Bronchial epithelial cell (primary cell): ENCODE measurements around the gene ENDOD1. TPM values are rescaled to one million over a fixed set of nuclear protein-coding genes. Genes with fewer than 3 reads are reported as not detected.
A peak's percentile ranks its signal among the peaks of the same experiment; 100 is the strongest.

ENCODE experiments used
- DNase-seq: peaks from one replicate; pipeline ENCODE4 v3.0.0-alpha.2; 2010; ENCODE audit warnings: low read depth
- FAIRE-seq: peaks from 2 replicates; lab custom pipeline; 2011; peaks lifted over from hg19 to GRCh38; lab: Jason Lieb, UNC
- H3K27me3 ChIP-seq: 2 replicates; pipeline ENCODE4 v1.5.1; 2011; ENCODE audit warnings: low read length; ENCODE audit not compliant: control insufficient read depth, insufficient read depth
- H3K36me3 ChIP-seq: 2 replicates; pipeline ENCODE4 v1.5.1; 2011; ENCODE audit warnings: low read length; ENCODE audit not compliant: control insufficient read depth, insufficient read depth
- H3K4me3 ChIP-seq: 2 replicates; pipeline ENCODE4 v1.5.1; 2011; ENCODE audit warnings: mild to moderate bottlenecking, low read depth, low read length, control low read depth
- CTCF ChIP-seq: IDR thresholded peaks from 2 replicates; pipeline ENCODE4 v1.5.1; 2011; ENCODE audit warnings: mild to moderate bottlenecking, moderate library complexity, low read length, control low read depth, inconsistent platforms; ENCODE audit not compliant: insufficient read depth, severe bottlenecking
- total RNA-seq: library from RNA; depleted of rRNA; stranded (reverse); fragments of >200 nt; gene quantifications from 2 replicates; pipeline ENCODE4 v1.2.1, GENCODE V29; 2014

ENDOD1 gene
- total RNA-seq, 1 donor from 2014 or later = 41.1 TPM

DNA sequence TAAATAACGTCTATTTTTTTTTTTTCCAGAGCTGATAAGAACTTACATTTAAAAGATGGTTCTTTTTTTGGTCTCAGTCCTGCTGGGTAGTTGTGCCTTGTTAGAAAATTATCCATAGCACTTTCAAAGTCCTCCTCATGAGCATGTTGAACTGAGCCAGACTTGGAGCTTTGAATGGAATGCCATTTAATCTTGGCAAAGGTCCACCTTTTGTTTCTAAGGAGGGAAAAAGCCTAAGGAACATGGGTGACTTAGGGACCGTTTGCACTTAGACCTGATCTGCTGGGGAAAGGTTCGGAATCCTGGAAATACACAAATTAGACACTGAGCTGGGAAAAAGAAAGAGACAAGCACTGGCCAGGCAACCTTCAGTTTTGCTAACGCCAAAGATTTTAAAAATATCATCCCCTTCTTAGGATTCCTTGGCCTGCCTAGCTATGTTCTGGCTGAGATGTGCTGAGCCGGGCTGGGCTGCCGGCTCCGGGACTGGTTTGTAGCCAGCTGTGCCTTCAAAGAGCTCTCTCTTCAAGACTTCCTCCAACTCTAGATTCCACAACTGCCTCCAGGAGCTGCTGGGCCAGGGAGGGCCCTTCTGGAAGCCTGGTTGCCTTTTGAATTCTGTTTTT, 67.4 kb downstream of the ENDOD1 start:
- TF ChIP-seq CTCF = no peak
- FAIRE-seq (no peak), DNase-seq (no peak)
- Histone ChIP-seq H3K27me3 (no peaks in the 10 kb centered on the region), H3K4me3 (no peak overlapping the region), H3K36me3 (no peaks in the 10 kb centered on the region)

GRCh38 chr11:95157824-95158223, 68.2 kb downstream of the ENDOD1 start:
- Histone ChIP-seq H3K36me3 (no peaks in the 10 kb centered on the region), H3K4me3 (no peak overlapping the region), H3K27me3 (no peaks in the 10 kb centered on the region)
- no peak for FAIRE-seq
- no peak for TF ChIP-seq CTCF
- no peak for DNase-seq

GRCh38 chr11:95161248-95161647, 71.6 kb downstream of the ENDOD1 start:
- no peak for FAIRE-seq
- Histone ChIP-seq H3K4me3 (no peak overlapping the region), H3K27me3 (no peaks in the 10 kb centered on the region), H3K36me3 (no peaks in the 10 kb centered on the region)
- no peak for DNase-seq
- TF ChIP-seq CTCF = no peak

DNA sequence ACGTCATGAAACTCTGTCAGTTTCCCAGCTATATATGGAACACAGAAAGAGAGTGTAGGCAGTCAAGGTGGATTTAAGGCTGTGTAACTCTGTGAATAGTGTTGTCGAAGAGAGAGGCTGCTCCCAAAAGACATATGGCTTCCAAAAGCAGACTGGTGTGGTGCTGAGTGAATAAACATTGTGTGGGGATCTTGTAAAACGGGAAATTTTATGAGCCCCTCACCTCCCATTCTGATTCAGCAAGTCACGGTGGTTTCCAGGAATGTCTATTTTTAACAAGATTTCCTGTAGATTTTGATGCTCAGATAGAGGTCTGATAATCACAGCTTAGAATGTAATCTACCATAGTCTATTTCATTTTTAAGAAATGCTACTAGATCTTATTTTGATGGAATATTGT, 73.5 kb downstream of the ENDOD1 start:
- DNase-seq = no peak
- no peaks in the 10 kb centered on the region for H3K36me3 ChIP-seq
- no peak overlapping the region for H3K4me3 ChIP-seq
- no peaks in the 10 kb centered on the region for H3K27me3 ChIP-seq
- FAIRE-seq = no peak
- TF ChIP-seq CTCF = no peak

- DNase-seq = peak; percentile 30
- no peak for FAIRE-seq
- no peak overlapping the region for H3K4me3 ChIP-seq
- no peaks in the 10 kb centered on the region for H3K27me3 ChIP-seq
- H3K36me3 ChIP-seq = no peaks in the 10 kb centered on the region
- no peak for TF ChIP-seq CTCF
Measured at GRCh38 chr11:95165638-95166037, 76.0 kb downstream of the ENDOD1 start.

DNA sequence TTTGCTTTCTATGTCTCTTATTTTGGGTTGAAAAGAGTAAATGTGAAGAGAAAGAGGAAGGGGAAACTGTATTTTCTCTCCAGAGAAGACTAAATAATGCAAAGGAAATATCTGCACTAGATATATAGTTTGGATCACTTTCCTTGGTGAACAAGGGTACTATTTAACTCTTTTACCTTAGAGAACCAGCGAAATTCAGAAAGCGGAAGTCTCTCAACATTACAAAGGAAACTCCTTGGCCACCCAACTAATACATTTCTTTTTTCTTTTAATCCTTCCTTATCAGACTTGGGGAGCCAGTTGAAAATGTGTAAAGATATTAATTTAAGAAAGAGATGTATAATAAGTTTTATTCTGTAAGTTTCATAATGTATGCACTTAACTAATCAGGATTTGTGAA, 77.1 kb downstream of the ENDOD1 start:
- Histone ChIP-seq H3K36me3 (peaks cover 2% of the 10 kb centered on the region), H3K4me3 (no peak overlapping the region), H3K27me3 (no peaks in the 10 kb centered on the region)
- TF ChIP-seq CTCF = no peak
- no peak for FAIRE-seq
- DNase-seq = no peak
